Measurements from ENCODE around the gene GPR12. TPM values are rescaled to one million over a fixed set of nuclear protein-coding genes. Genes with fewer than 3 reads are reported as not detected.

GPR12 gene
- total RNA-seq, 1 donor from 2014 or later, result 0.16 TPM

Other genes with a start within 250 kb of the GPR12 start
- gene WASF3, start 203.1 kb downstream of the GPR12 start, total RNA-seq, result 2.0 TPM